Measurements from ENCODE around the gene SETD1B.

The SETD1B gene

DNA sequence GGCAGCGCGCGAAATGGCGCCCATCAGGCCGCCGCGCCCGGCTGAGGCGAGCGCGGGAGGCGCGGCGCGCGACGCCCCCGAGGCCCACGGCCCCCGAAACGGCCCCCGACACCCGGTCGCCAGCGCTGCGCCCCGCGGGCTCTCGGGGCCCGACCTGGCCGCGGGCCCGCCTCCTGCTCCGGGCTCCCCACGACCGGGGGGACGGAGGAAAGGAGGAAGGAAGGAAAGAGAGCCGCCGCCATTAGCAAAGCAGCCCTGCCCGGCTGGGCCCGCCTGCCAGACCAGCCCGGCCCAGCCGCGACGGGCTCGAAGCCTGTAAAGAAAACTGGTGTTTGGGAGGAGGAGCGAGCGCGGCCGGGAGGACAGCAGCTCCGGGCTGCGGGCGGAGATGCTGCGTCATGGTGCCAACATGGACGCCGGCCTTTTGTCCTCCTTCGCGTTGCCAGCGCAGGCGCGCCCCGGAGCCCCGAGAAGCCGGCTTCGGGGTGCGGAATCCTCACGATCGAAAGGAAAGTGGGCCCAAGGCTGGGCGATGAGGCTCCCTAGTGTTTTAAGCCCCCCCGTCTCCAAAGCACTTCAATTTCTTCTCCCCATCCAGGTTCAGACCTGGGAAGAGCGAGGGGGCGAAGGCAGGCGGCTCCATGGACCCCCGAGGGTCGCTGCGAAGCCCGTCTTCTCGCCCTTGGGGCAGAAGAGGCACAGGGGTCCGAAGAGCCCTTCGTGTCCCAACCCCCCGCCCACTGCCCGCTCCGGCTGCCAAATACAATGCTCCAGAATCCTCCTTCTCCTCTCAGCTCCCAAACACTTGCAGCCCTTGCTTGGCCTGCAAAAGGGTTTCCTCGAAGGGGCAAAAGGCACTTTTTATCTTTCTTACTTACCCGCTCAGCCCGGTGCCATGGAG lies 2.9 kb upstream of the SETD1B start:
- TF ChIP-seq, protein P1, sequence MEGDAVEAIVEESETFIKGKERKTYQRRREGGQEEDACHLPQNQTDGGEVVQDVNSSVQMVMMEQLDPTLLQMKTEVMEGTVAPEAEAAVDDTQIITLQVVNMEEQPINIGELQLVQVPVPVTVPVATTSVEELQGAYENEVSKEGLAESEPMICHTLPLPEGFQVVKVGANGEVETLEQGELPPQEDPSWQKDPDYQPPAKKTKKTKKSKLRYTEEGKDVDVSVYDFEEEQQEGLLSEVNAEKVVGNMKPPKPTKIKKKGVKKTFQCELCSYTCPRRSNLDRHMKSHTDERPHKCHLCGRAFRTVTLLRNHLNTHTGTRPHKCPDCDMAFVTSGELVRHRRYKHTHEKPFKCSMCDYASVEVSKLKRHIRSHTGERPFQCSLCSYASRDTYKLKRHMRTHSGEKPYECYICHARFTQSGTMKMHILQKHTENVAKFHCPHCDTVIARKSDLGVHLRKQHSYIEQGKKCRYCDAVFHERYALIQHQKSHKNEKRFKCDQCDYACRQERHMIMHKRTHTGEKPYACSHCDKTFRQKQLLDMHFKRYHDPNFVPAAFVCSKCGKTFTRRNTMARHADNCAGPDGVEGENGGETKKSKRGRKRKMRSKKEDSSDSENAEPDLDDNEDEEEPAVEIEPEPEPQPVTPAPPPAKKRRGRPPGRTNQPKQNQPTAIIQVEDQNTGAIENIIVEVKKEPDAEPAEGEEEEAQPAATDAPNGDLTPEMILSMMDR (IDR thresholded peaks at IDR 0.05; ENCODE audit: low read depth, low read length, missing control alignments) = no peak
- DNase-seq (ENCODE audit: extremely low read depth, low read depth) = no peak
- peak overlapping the region; percentile 63 for H3K4me3 ChIP-seq (replicated peaks; ENCODE audit: low read depth, low read length)

DNA sequence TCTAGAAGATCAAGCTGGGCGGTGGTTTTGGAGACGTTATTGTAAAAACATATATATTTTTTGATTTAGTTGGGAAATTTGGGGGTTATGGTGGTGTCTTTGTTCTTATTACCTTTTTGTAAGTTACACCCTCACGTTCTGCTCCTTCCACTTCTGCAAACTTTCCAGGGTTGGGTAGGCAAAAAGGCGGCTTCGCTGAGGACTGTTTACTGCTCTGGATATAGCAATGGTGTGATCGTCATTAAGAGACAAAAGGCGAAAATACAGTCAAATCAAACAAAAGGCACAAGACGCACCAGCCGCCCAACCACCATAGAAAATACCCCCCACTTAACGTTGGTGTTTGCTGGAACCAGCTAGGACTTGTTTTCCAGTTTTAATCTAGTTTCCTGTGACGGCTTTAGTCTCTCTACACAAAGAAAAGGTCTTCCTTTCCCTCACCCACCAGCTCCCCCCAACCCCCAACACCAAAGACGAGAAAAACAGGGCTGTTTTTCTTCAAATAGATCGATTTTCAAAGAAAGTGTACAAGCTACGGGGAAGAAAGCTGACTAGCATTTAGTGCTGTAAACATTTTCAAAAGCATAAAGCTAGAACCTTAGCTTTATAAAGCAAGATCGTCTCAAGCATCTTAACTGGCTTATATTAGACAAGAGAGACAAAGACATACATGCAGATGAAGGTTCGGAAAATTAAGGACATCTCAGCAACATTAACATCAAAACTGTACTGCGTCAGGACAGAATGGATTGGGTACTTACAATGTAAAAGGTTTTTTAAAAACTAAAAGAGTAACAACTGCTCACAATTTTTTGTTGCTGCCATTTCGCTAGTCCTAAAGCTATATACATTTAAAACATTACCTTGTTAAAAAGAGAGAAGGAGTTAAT lies 2.0 kb upstream of the SETD1B start:
- DNase-seq (ENCODE audit: extremely low read depth, low read depth) = no peak
- H3K4me3 ChIP-seq (replicated peaks; ENCODE audit: low read depth, low read length) = peak overlapping the region; percentile 63
- TF ChIP-seq, protein P1 (IDR thresholded peaks at IDR 0.05; ENCODE audit: low read depth, low read length, missing control alignments) = no peak

DNA sequence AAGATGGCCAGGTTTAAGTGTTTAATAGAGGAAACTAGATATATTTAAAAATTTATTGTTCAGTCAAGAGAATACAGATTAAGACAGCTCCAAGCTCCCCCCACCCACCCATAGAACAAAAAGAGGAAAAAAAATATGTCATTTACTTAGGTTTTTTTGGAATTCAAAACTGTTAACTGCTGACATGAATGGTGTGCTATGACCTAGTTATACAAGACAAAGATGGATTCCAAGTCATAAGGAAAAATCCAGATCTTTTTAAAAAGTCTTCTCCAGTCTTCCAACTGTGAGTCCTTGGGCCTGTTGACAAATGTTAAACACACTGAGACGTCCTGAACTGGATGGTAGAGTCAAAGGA lies 1.3 kb upstream of the SETD1B start:
- DNase-seq (ENCODE audit: extremely low read depth, low read depth) = no peak
- peak overlapping the region; percentile 63 for H3K4me3 ChIP-seq (replicated peaks; ENCODE audit: low read depth, low read length)
- TF ChIP-seq, protein P1 (IDR thresholded peaks at IDR 0.05; ENCODE audit: low read depth, low read length, missing control alignments) = no peak

DNA sequence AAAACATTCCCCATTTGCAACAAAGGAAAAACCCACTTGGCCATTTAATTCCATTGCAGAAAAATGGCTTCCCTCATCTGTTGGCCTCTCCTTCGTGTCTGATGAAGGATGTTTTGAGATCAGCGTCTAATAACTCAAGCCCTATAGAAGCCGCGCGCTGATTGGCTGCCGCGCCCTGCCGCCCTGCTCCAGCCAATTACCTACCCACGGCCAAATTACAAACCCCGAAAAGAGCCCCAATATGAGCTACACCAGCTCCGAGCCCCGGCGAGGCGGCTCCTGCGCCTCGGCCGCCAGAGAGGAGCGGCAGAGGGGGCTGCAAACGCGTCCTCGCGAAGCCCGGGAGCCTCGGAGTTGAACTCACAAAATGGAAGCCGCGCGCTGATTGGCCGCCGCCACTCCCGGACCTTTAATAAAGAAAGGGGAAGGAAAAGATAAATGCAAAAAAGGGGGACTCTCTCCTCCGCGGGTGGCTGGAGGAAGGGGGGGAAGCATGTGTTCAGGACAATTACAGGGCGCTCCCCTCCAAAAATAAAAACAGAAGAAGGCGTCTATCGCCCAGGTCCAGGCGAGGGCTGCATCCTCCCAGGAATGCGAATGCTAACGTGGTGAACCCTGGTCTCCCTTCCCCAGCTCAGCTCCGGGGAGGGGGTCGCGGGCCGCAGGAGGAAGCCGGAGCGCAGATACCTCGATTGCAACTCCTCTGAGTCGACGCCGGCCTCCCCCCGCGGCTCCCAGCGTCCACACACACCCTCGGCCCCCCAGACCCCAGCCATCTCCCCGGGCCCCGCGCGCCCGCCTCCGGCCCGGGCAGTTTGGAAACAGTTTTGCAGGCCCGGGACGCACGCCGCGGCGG lies 738 bp upstream of the SETD1B start:
- peak overlapping the region; percentile 63 for H3K4me3 ChIP-seq (replicated peaks; ENCODE audit: low read depth, low read length)
- TF ChIP-seq, protein P1 (IDR thresholded peaks at IDR 0.05; ENCODE audit: low read depth, low read length, missing control alignments) = no peak

DNA sequence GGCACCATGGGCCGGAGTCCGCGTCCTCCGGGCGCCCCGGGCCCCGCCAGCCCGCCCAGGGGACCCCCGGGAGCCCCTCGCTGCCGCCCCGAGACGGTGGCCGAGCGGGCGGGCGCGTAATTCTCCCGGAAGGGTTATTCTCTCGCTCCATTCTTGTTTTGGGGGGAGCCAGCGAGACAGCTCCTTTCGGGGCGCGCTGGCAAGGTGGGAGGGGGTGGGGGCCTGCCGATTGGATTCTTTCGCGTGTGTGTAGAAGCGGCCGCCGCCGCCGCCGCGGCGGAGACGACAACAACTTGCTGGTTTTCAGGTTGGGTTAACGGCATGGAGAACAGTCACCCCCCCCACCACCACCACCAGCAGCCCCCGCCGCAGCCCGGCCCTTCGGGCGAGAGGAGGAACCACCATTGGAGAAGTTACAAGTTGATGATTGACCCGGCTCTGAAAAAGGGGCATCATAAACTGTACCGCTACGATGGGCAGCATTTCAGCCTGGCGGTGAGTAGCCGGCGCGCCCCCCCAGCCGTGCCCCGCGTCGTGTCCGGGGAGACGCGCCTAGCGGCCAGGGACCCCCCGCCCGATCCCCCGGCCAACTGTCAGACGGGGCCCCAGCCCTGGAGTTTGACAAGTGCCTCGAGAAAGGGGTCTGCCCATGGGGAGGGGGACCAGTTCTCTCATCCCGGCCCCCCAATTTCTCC lies 755 bp downstream of the SETD1B start:
- no peak for DNase-seq (ENCODE audit: extremely low read depth, low read depth)
- TF ChIP-seq, protein P1 (IDR thresholded peaks at IDR 0.05; ENCODE audit: low read depth, low read length, missing control alignments) = no peak
- H3K4me3 ChIP-seq (replicated peaks; ENCODE audit: low read depth, low read length) = peak overlapping the region; percentile 63

More for the DNA sequence above, 738 bp upstream of the SETD1B start:
- peak; percentile 95 for DNase-seq (ENCODE audit: extremely low read depth, low read depth)

Measured in HFF-Myc (cell line).